Activated naive CD8-positive, alpha-beta T cell (primary cell): ENCODE data around the gene TXNDC5.

ENCODE experiments used
- H3K27ac Mint-ChIP-seq: one replicate; pipeline ENCODE4 v1.8.0; 2021; ENCODE audit warnings: mixed read lengths
- H3K27me3 Mint-ChIP-seq: one replicate; pipeline ENCODE4 v1.8.0; 2021; ENCODE audit warnings: mixed read lengths
- H3K36me3 Mint-ChIP-seq: one replicate; pipeline ENCODE4 v1.8.0; 2021; ENCODE audit warnings: mixed read lengths
- H3K4me1 Mint-ChIP-seq: one replicate; pipeline ENCODE4 v1.8.0; 2021; ENCODE audit warnings: low read depth, mixed read lengths
- H3K4me3 Mint-ChIP-seq: one replicate; pipeline ENCODE4 v1.8.0; 2021; ENCODE audit warnings: mild to moderate bottlenecking, mixed read lengths
- H3K9me3 Mint-ChIP-seq: one replicate; pipeline ENCODE4 v1.8.0; 2021; ENCODE audit warnings: low read depth, mixed read lengths

The TXNDC5 gene

GRCh38 chr6:7921046-7921445 lies 10.5 kb upstream of the TXNDC5 start:
- H3K4me3 Mint-ChIP-seq: no peak overlapping the region
- peaks cover 9% of the 10 kb centered on the region for H3K36me3 Mint-ChIP-seq
- H3K27ac Mint-ChIP-seq: no peak overlapping the region
- no peaks in the 10 kb centered on the region for H3K27me3 Mint-ChIP-seq
- peaks cover 7% of the 10 kb centered on the region for H3K9me3 Mint-ChIP-seq
- H3K4me1 Mint-ChIP-seq: no peaks in the 10 kb centered on the region

GRCh38 chr6:7920425-7920824 lies 9.8 kb upstream of the TXNDC5 start:
- Mint-ChIP-seq H3K4me3 (no peak overlapping the region), H3K36me3 (peaks cover 8% of the 10 kb centered on the region), H3K27ac (no peak overlapping the region), H3K4me1 (no peaks in the 10 kb centered on the region), H3K9me3 (peaks cover 6% of the 10 kb centered on the region), H3K27me3 (no peaks in the 10 kb centered on the region)

- Mint-ChIP-seq H3K36me3 (peaks cover 6% of the 10 kb centered on the region), H3K27me3 (no peaks in the 10 kb centered on the region), H3K4me3 (no peak overlapping the region), H3K27ac (no peak overlapping the region), H3K4me1 (no peaks in the 10 kb centered on the region), H3K9me3 (peaks cover under 1% of the 10 kb centered on the region)
Measured at GRCh38 chr6:7919871-7920270, 9.3 kb upstream of the TXNDC5 start.

GRCh38 chr6:7918403-7918802 lies 7.8 kb upstream of the TXNDC5 start:
- Mint-ChIP-seq H3K27me3 (no peaks in the 10 kb centered on the region), H3K4me1 (no peaks in the 10 kb centered on the region), H3K27ac (no peak overlapping the region), H3K4me3 (no peak overlapping the region), H3K9me3 (no peaks in the 10 kb centered on the region), H3K36me3 (no peaks in the 10 kb centered on the region)

DNA sequence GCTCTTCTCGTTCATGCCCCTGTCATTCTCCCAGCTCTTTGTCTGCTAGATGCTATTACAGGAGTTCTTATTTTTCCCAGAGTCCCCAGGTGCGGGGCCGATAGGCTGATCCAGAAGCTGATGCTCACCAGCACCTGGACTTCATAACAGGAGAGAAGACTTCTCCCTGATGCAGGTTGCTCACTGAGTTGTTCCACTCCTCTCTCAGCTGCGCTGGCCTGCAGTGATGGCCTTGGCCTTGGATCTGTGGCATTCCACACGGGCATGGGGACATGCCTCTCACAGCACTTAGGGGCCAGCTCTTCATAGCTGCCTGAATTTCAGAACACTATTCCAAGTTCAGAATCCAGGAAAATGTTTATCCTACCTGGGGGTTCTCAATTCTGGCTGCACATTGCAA lies 7.1 kb upstream of the TXNDC5 start:
- Mint-ChIP-seq H3K9me3 (no peaks in the 10 kb centered on the region), H3K4me1 (no peaks in the 10 kb centered on the region), H3K36me3 (no peaks in the 10 kb centered on the region), H3K4me3 (no peak overlapping the region), H3K27me3 (no peaks in the 10 kb centered on the region), H3K27ac (no peak overlapping the region)

DNA sequence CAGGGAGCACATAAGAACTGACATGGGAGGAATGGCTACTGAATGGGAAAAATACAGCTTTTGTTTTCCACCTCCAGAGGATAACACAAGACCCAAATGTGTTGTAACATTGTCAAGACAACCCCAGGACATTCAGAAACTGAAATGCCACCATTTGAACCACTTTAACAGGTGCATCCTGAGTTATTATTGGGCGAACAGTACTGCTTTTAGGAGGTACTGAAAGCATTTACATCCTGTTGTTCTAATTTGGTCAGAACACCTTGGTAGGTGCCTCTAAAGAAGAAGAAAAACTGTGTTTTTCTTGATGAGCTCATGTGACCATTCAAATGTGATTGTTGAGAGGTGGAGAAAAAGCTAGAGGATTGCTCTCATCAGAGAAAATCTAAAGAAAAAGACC lies 6.4 kb upstream of the TXNDC5 start:
- Mint-ChIP-seq H3K4me3 (no peak overlapping the region), H3K4me1 (no peaks in the 10 kb centered on the region), H3K27me3 (no peaks in the 10 kb centered on the region), H3K36me3 (no peaks in the 10 kb centered on the region), H3K9me3 (no peaks in the 10 kb centered on the region), H3K27ac (no peak overlapping the region)

DNA sequence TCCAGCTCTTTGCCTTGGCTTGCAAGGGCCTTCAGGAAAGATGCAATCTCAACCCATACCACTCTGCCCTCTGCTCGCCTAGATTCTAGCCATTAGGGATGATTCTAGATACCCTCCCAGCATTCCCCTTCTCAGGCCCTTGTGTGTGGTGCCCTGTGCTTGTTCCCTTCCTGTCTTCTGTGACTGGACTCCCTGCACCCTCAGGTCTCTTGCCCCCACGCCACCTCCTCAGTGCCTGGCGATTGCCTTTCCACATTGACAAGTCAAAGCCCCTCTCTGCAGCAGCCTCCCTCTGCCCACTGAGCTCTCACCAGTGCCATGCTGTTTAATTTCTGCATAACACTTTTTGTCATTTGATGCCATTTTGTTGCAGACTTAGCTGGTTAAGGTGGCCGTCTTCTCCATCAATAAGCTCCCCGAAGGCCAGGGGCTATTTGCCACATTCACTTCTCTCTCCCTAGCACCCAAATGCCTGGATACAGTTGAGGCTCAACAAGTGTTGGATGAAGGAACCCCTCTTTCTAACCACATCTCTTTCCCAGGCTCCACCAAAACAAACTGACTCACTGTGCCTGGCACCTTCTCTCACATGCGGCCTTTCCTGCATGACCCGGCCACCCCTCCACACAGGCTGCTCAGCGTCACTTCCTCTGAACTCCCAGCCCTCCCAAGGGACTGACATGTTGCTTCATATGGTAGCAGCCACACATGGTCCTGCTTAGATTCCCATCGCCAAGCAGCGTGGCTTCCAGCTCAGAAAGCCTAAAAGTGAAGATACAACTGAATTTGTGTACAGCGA lies 4.6 kb upstream of the TXNDC5 start:
- Mint-ChIP-seq H3K4me1 (peaks cover 3% of the 10 kb centered on the region), H3K4me3 (no peak overlapping the region), H3K27me3 (no peaks in the 10 kb centered on the region), H3K9me3 (no peaks in the 10 kb centered on the region), H3K27ac (no peak overlapping the region), H3K36me3 (no peaks in the 10 kb centered on the region)

DNA sequence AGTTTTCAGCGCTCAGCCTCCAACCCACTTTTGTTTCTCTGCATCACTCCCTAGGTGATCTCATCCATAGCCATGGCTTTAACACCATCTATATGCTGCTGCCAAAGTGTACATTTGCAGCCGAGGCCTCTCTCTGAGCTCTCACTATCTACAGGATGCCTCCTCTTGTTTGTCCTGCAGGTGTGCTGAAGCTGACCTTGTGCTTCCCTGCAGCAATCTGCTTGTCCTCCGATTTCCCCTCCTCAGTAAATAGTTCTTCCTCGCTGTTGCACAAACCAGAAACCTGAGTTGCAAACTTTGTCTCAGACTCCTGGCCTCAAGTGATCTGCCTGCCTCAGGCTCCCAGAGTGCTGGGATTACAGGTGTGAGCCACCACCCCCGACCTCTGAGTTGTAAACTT lies 3.7 kb upstream of the TXNDC5 start:
- H3K36me3 Mint-ChIP-seq: no peaks in the 10 kb centered on the region
- H3K27ac Mint-ChIP-seq: no peak overlapping the region
- H3K4me3 Mint-ChIP-seq: no peak overlapping the region
- H3K9me3 Mint-ChIP-seq: no peaks in the 10 kb centered on the region
- no peaks in the 10 kb centered on the region for H3K27me3 Mint-ChIP-seq
- H3K4me1 Mint-ChIP-seq: peaks cover 6% of the 10 kb centered on the region

DNA sequence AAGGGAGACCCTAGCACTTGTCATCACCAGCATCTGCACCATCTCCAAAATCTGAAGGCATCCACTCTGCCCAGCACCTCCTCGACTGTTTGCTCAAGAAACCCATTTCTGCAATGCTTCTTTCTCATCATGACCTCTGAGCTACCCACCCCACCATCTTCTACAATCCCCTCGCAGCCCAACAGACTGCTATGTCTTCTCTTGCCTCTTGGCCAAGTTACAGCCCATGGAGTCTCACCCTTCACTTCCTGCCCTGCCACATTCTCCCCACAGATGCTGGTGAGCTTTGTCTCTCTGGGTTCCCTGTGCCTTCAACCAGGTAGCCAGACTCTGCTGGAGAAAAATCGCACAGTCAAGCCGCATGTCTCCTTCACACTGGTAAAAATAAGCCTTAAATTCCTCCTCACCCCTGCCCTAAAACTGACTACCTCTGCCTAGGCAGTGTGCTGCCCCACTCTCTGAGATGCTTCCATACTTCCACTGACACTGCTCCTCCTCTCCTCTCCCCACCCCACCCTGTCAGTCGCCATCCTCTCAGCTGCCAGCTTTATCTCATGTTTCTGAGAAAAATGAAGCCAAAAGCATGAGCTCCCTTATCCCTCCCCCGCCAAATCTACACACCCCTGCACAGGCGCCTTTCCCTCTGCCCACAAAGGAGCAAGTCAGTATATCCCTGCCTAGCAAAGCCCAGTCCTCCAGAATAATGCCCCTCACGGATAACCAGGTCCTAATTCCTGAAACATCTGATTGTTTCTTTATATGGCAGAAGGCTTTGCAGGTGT lies 2.3 kb upstream of the TXNDC5 start:
- Mint-ChIP-seq H3K27me3 (no peaks in the 10 kb centered on the region), H3K4me3 (no peak overlapping the region), H3K9me3 (no peaks in the 10 kb centered on the region), H3K4me1 (peaks cover 15% of the 10 kb centered on the region), H3K27ac (no peak overlapping the region), H3K36me3 (no peaks in the 10 kb centered on the region)

GRCh38 chr6:7912024-7912423 lies 1.4 kb upstream of the TXNDC5 start:
- Mint-ChIP-seq H3K4me1 (peaks cover 18% of the 10 kb centered on the region), H3K36me3 (no peaks in the 10 kb centered on the region), H3K9me3 (no peaks in the 10 kb centered on the region), H3K27me3 (no peaks in the 10 kb centered on the region), H3K4me3 (no peak overlapping the region), H3K27ac (no peak overlapping the region)

DNA sequence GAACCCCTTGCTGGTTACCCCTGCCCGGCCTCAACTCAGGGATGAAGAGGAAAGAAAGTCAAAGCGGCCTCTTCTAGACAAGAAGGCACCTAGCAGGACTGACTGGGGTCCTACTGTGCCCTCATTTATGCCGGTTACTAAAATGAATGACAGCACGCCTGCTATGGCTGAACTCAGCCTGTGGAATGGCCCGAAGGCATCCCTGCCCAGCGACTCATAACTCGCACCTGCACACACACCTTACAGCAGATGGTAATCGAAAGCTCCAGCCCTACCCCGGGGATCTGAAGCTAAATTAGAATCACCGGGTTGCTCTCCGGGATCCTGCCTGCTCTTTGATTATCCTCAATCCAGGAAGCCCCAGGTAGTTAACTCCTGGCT lies 747 bp upstream of the TXNDC5 start:
- Mint-ChIP-seq H3K27ac (peak overlapping the region; percentile 66), H3K4me3 (no peak overlapping the region), H3K9me3 (no peaks in the 10 kb centered on the region), H3K27me3 (no peaks in the 10 kb centered on the region), H3K36me3 (no peaks in the 10 kb centered on the region), H3K4me1 (peaks cover 18% of the 10 kb centered on the region)

DNA sequence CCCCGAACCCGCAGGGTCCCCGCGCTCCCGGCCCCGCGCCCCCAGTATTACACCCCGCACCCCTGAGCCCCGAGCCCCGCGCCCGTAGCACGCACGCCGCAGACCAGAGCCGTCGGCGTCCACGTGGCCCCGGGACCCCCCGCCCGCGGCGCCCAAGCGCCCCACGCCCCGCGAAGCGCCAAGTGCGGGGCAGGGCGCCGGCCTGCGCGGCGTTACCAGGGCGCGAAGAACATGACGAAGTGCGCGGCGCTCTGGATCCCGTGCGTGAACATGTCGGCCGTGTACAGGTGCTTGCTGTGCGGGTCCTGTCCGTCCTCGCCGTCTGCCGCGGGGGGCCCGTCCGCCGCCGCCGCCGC lies 312 bp downstream of the TXNDC5 start:
- no peaks in the 10 kb centered on the region for H3K27me3 Mint-ChIP-seq
- H3K36me3 Mint-ChIP-seq: no peaks in the 10 kb centered on the region
- H3K4me3 Mint-ChIP-seq: no peak overlapping the region
- no peak overlapping the region for H3K27ac Mint-ChIP-seq
- H3K9me3 Mint-ChIP-seq: no peaks in the 10 kb centered on the region
- H3K4me1 Mint-ChIP-seq: peaks cover 18% of the 10 kb centered on the region

- Mint-ChIP-seq H3K4me3 (peak overlapping the region; percentile 92), H3K36me3 (no peaks in the 10 kb centered on the region), H3K27me3 (no peaks in the 10 kb centered on the region), H3K27ac (peak overlapping the region; percentile 51), H3K9me3 (no peaks in the 10 kb centered on the region), H3K4me1 (peaks cover 18% of the 10 kb centered on the region)
Measured at GRCh38 chr6:7909323-7910276, 988 bp downstream of the TXNDC5 start.

DNA sequence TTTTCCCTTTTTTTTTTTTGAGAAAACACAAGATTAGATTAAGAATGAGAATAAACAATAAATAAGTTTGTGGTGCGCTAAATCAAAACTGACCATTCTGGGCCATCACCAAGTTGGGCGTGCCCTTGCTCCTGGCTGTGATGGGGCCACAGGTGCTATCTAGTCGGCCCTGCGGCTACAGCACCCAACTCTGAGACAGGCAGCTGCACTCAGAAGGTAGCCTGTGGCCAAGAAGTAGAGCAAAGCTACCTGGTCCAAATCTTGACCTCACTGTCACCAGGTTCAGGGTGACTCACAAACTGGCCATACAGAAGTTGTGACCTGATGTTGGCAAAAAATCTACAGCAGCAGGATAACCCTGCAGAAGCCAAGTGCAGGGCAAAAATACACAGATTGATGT lies 3.4 kb downstream of the TXNDC5 start:
- H3K27me3 Mint-ChIP-seq: no peaks in the 10 kb centered on the region

DNA sequence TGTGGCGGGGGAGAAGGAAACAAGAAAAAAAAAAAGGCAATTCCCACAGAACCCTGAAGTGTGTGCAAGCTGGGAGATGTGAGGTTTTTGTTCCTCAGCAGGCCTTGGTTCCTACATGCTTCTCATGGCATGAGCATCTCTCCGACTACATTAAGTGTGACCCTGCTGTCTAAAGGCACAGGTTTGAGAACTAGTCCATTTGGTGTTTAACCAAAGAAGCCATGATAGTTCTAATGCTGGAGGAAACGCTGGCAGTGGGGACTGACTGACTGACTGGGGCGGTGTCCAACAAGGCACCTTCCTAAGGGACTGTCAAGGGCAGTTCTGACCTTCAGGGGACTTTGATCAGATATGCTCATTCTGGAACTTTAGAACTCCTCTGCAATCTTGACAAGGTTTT lies 3.8 kb downstream of the TXNDC5 start:
- Mint-ChIP-seq H3K36me3 (peaks cover 5% of the 10 kb centered on the region), H3K27me3 (no peaks in the 10 kb centered on the region), H3K9me3 (no peaks in the 10 kb centered on the region), H3K4me3 (no peak overlapping the region), H3K27ac (no peak overlapping the region), H3K4me1 (peaks cover 18% of the 10 kb centered on the region)

More for the DNA sequence above, 3.4 kb downstream of the TXNDC5 start:
- Mint-ChIP-seq H3K4me1 (peaks cover 18% of the 10 kb centered on the region), H3K36me3 (peaks cover 5% of the 10 kb centered on the region), H3K4me3 (no peak overlapping the region), H3K9me3 (no peaks in the 10 kb centered on the region), H3K27ac (no peak overlapping the region)
